ENCODE results near the gene PARP8.
"Not testable (repeated sequence)": the region's sequence is repeated elsewhere in the genome, so short reads cannot be mapped to it uniquely, and the experiment has no call there.

DNA sequence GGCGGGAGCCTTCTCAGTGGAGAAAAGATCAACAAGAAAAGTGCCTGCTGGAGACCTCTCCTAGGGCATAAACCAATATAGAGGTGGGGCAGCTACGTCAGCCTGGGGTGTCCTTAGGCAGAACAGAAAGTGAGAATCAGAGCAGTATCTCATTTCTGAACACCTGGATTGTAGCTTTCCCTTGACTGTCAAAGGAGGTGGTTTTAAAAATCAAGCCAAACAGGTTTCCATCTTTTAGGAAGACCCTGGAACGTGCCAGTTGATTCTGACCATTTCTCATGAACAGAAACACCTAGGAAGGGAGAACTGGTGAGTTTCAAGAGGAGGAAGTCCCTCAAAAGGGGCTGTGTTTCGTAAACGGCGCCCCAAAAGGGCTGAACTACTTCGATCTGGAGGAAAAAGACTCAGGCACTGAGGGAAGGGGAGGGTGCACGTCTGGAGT lies 655 bp upstream of the PARP8 start:
- TF ChIP-seq, protein P1, sequence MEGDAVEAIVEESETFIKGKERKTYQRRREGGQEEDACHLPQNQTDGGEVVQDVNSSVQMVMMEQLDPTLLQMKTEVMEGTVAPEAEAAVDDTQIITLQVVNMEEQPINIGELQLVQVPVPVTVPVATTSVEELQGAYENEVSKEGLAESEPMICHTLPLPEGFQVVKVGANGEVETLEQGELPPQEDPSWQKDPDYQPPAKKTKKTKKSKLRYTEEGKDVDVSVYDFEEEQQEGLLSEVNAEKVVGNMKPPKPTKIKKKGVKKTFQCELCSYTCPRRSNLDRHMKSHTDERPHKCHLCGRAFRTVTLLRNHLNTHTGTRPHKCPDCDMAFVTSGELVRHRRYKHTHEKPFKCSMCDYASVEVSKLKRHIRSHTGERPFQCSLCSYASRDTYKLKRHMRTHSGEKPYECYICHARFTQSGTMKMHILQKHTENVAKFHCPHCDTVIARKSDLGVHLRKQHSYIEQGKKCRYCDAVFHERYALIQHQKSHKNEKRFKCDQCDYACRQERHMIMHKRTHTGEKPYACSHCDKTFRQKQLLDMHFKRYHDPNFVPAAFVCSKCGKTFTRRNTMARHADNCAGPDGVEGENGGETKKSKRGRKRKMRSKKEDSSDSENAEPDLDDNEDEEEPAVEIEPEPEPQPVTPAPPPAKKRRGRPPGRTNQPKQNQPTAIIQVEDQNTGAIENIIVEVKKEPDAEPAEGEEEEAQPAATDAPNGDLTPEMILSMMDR (IDR thresholded peaks at IDR 0.05): not testable (repeated sequence)
- not testable (repeated sequence) for TF ChIP-seq POLR2A (IDR thresholded peaks at IDR 0.05)

Data from ovary (tissue), 3 donors.